HCT116 (cell line): Measurements from ENCODE around the gene ADNP. TPM values are rescaled to one million over a fixed set of nuclear protein-coding genes. Genes with fewer than 3 reads are reported as not detected.

Experiments used
- ATAC-seq: fragments of 200-7000 bp; cut with Tn5 transposase; 2 replicates; pipeline ENCODE4 v1.9.1; 2020; ENCODE audit warnings: mild to moderate bottlenecking, moderate library complexity
- BruUV-seq: library from RNA; stranded (reverse); fragments of 400-500 nt; replicated peaks from 2 replicates; lab custom pipeline; 2021; lab: Mats Ljungman, UMichigan
- CTCF ChIA-PET: fragments of 300-600 bp; sonication (Branson Sonifier 250); formaldehyde crosslinking; loops from one replicate; lab custom pipeline; 2021; ENCODE audit warnings: antibody characterized with exemption; lab: Charles Lee
- POLR2A ChIA-PET: fragments of 300-600, 350-600 bp; sonication (Branson Sonifier 250); formaldehyde crosslinking; loops from one replicate; lab custom pipeline; 2021; ENCODE audit warnings: antibody characterized with exemption; lab: Charles Lee
- RAD21 ChIA-PET, 2 experiments: fragments of 300-600 bp; sonication (Branson Sonifier 250); formaldehyde crosslinking; loops; one replicate each; lab custom pipeline; 2023; ENCODE audit warnings: low total read pairs in 2 of 2; ENCODE audit not compliant: uncharacterized antibody in 2 of 2, unreplicated experiment in 2 of 2, low non-redundant PET in 1 of 2; lab: Charles Lee
- DNase-seq: peaks from one replicate; pipeline ENCODE4 v3.0.0-alpha.2; 2010; ENCODE audit warnings: low read depth, low spot score
- H2AFZ ChIP-seq: fragments of 200-600 bp; shearing (Covaris generic), sonication (generic); 2 replicates; pipeline ENCODE4 v1.6.1; 2017; ENCODE audit warnings: low read depth, mixed run types, mixed read lengths, antibody characterized with exemption, low read length; ENCODE audit not compliant: poor library complexity, severe bottlenecking
- H3K27ac ChIP-seq: 2 replicates; pipeline ENCODE4 v1.5.1; 2012; ENCODE audit warnings: low read depth, low read length
- H3K27me3 ChIP-seq: fragments of 200-600 bp; sonication (generic); 2 replicates; pipeline ENCODE4 v1.6.1; 2016; ENCODE audit warnings: mixed run types, low read length, mixed read lengths; ENCODE audit not compliant: insufficient read depth
- H3K36me3 ChIP-seq, 2 experiments: fragments of 200-500 bp in 1 of 2; fragments of 200-600 bp in 1 of 2; sonication (Bioruptor generic) in 1 of 2; sonication (generic) in 1 of 2; 2 replicates each; pipeline versions ENCODE4 v1.5.1 to v1.6.1; 2014 to 2016; ENCODE audit warnings: low read length in 2 of 2, inconsistent platforms in 1 of 2, mixed read lengths in 1 of 2, mixed run types in 1 of 2; ENCODE audit not compliant: insufficient read depth in 2 of 2, control insufficient read depth in 1 of 2
- H3K4me1 ChIP-seq, 2 experiments: fragments of 200-600 bp in 1 of 2; sonication (generic) in 1 of 2; 2 replicates each; pipeline versions ENCODE4 v1.5.1 to v1.6.1; 2012 to 2017; ENCODE audit warnings: low read length in 2 of 2, inconsistent platforms in 1 of 2, mild to moderate bottlenecking in 1 of 2, mixed read lengths in 1 of 2, mixed run types in 1 of 2, moderate library complexity in 1 of 2; ENCODE audit not compliant: insufficient read depth in 2 of 2, control insufficient read depth in 1 of 2
- H3K4me2 ChIP-seq: fragments of 200-600 bp; sonication (generic); 2 replicates; pipeline ENCODE4 v1.6.1; 2017; ENCODE audit warnings: mixed run types, low read length, mixed read lengths
- H3K4me3 ChIP-seq, 2 experiments: fragments of 200-600 bp in 1 of 2; sonication (generic) in 1 of 2; replicated peaks in 1 of 2; 2 replicates each; pipeline ENCODE4 v1.5.1; 2011 to 2016; ENCODE audit warnings: low read length in 2 of 2, control low read depth in 1 of 2, low read depth in 1 of 2, mild to moderate bottlenecking in 1 of 2, mixed read lengths in 1 of 2, mixed run types in 1 of 2
- H3K79me2 ChIP-seq: fragments of 200-600 bp; sonication (generic); 2 replicates; pipeline ENCODE4 v1.6.1; 2017; ENCODE audit warnings: mild to moderate bottlenecking, mixed run types, low read length, moderate library complexity, mixed read lengths; ENCODE audit not compliant: insufficient read depth
- H3K9ac ChIP-seq: fragments of 200-600 bp; sonication (generic); 2 replicates; pipeline ENCODE4 v1.6.1; 2016; ENCODE audit warnings: low read length, mixed read lengths
- H3K9me2 ChIP-seq: fragments of 200-600 bp; sonication (generic), shearing (Covaris generic); 2 replicates; pipeline ENCODE4 v1.6.1; 2017; ENCODE audit warnings: mixed run types, mild to moderate bottlenecking, moderate library complexity; ENCODE audit not compliant: insufficient read depth
- H3K9me3 ChIP-seq, 2 experiments: fragments of 200-500 bp in 1 of 2; fragments of 200-600 bp in 1 of 2; sonication (Bioruptor generic) in 1 of 2; sonication (generic) in 1 of 2; 2 replicates each; pipeline ENCODE4 v1.6.1; 2014 to 2017; ENCODE audit warnings: low read length in 2 of 2, mixed read lengths in 2 of 2, inconsistent platforms in 1 of 2, low read depth in 1 of 2, mild to moderate bottlenecking in 1 of 2, mixed run types in 1 of 2, moderate library complexity in 1 of 2; ENCODE audit not compliant: control insufficient read depth in 1 of 2, insufficient read depth in 1 of 2
- H4K20me1 ChIP-seq: fragments of 200-600 bp; sonication (generic), shearing (Covaris generic); 2 replicates; pipeline ENCODE4 v1.6.1; 2017; ENCODE audit warnings: mixed run types, mild to moderate bottlenecking, moderate library complexity; ENCODE audit not compliant: insufficient read depth
- CEBPB ChIP-seq: IDR thresholded peaks from 2 replicates; pipeline ENCODE4 v1.6.1; 2012; ENCODE audit warnings: low read depth
- CTCF ChIP-seq, 3 experiments: fragments of 200-600 bp in 1 of 3; sonication (generic) in 1 of 3; IDR thresholded peaks in 2 of 3; conservative IDR thresholded peaks in 1 of 3; 2 replicates each; pipeline ENCODE4 v1.5.1; 2012 to 2017; ENCODE audit warnings: low read depth in 2 of 3, low read length in 2 of 3, antibody characterized with exemption in 1 of 3, borderline replicate concordance in 1 of 3, control low read depth in 1 of 3, mild to moderate bottlenecking in 1 of 3, mixed read lengths in 1 of 3, mixed run types in 1 of 3, moderate library complexity in 1 of 3; ENCODE audit not compliant: insufficient read depth in 1 of 3
- EZH2 ChIP-seq: fragments of 200-600 bp; sonication (generic); IDR thresholded peaks from 2 replicates; pipeline ENCODE4 v1.6.1; 2017; ENCODE audit warnings: antibody characterized with exemption, mixed run types
- JUND ChIP-seq: IDR thresholded peaks from 2 replicates; pipeline ENCODE4 v1.6.1; 2012
- MAX ChIP-seq: IDR thresholded peaks from 2 replicates; pipeline ENCODE4 v1.6.1; 2012
- POLR2A ChIP-seq: IDR thresholded peaks from 2 replicates; pipeline ENCODE4 v1.7.0; 2011; ENCODE audit warnings: borderline replicate concordance; ENCODE audit not compliant: insufficient read depth, insufficient read length; ENCODE audit errors: extremely low read depth
- POLR2AphosphoS5 ChIP-seq: IDR thresholded peaks from 2 replicates; pipeline ENCODE4 v1.6.1; 2011; ENCODE audit warnings: mild to moderate bottlenecking, low read depth, low read length, moderate library complexity
- RAD21 ChIP-seq: IDR thresholded peaks from 2 replicates; pipeline ENCODE4 v1.6.1; 2012; ENCODE audit warnings: low read depth, mild to moderate bottlenecking
- SIN3A ChIP-seq: IDR thresholded peaks from 2 replicates; pipeline ENCODE4 v1.6.1; 2012; ENCODE audit warnings: low read depth
- SP1 ChIP-seq: IDR thresholded peaks from 2 replicates; pipeline ENCODE4 v1.6.1; 2012; ENCODE audit warnings: low read depth
- SRF ChIP-seq: IDR thresholded peaks from 2 replicates; pipeline ENCODE4 v1.6.1; 2012; ENCODE audit warnings: low read depth
- TCF7L2 ChIP-seq: IDR thresholded peaks from 2 replicates; pipeline ENCODE4 v1.7.0; 2011; ENCODE audit warnings: borderline replicate concordance, inconsistent platforms; ENCODE audit not compliant: insufficient read depth, insufficient read length; ENCODE audit errors: extremely low read depth
- YY1 ChIP-seq: IDR thresholded peaks from 2 replicates; pipeline ENCODE4 v1.6.1; 2011; ENCODE audit warnings: low read length, low read depth, moderate library complexity, mild to moderate bottlenecking; ENCODE audit not compliant: insufficient replicate concordance; ENCODE audit errors: extremely low read depth
- ZBTB33 ChIP-seq: IDR thresholded peaks from 2 replicates; pipeline ENCODE4 v1.6.1; 2011; ENCODE audit warnings: mild to moderate bottlenecking, low read length, moderate library complexity; ENCODE audit not compliant: insufficient replicate concordance; ENCODE audit errors: extremely low read depth
- intact Hi-C: fragments of 100-400 bp; cut with micrococcal nuclease; formaldehyde crosslinking; loops from 2 replicates; pipeline ENCODE4 v1.10.0; 2022
- total RNA-seq: library from RNA; stranded (reverse); gene quantifications from one replicate; pipeline ENCODE4 v1.2.1, GENCODE V29; 2021; ENCODE audit not compliant: unreplicated experiment

The ADNP gene
- total RNA-seq, 1 experiment from 2014 or later = 85.9 TPM

GRCh38 chr20:50957798-50958614 lies 26.8 kb upstream of the ADNP start, which contains the start of gene DPM1:
DPM1 (minus strand) TSS chr20:50958532; CDS start chr20:50958523, 9 bp downstream.
- Histone ChIP-seq H3K79me2 (peaks cover 85% of the 10 kb centered on the region), H3K27ac (peak within 1 kb of the TSS; percentile 66), H3K4me3 (peak within 1 kb of the TSS; percentile 60 to 77), H4K20me1 (peaks cover 28% of the 10 kb centered on the region; the same call in 1 of the 2 replicates), H3K27me3 (no peaks in the 10 kb centered on the region), H3K36me3 (peaks cover 7 to 23% of the 10 kb centered on the region in 2 experiments; a peak in 3 of 4 replicates), H3K9ac (peak within 1 kb of the TSS; percentile 96), H3K4me2 (peak within 1 kb of the TSS; percentile 82), H3K9me2 (no peaks in the 10 kb centered on the region), H2AFZ (peak within 1 kb of the TSS; percentile 80), H3K4me1 (peaks cover 14 to 19% of the 10 kb centered on the region in 2 experiments), H3K9me3 (no peaks in the 10 kb centered on the region)
- ChIA-PET CTCF (interaction anchor here (1.0 to 1.9 kb wide), 5 partner anchors 24 to 163 kb away, joined by 3 to 7 read pairs (median 5); partner anchors contain the start of gene BCAS4), RAD21 (no interaction called here), POLR2A (interaction anchor here (0.8 to 2.3 kb wide), 7 partner anchors 8 to 163 kb away, joined by 3 to 9 read pairs (median 4); partner anchors contain the start of genes ADNP and BCAS4)
- ATAC-seq (peak; percentile 85), DNase-seq (no peak)
- TF ChIP-seq POLR2A = peak; percentile 82
- no peak for TF ChIP-seq CEBPB
- peak; percentile 16 for TF ChIP-seq TCF7L2
- TF ChIP-seq SIN3A = peak; percentile 68
- TF ChIP-seq POLR2AphosphoS5 = peak; percentile 95
- peak; percentile 85 for TF ChIP-seq YY1
- no TSS peak for BruUV-seq
- intact Hi-C loops = no loop called here

GRCh38 chr20:50957276-50957675 lies 26.0 kb upstream of the ADNP start:
- intact Hi-C loops = no loop called here
- DNase-seq (no peak), ATAC-seq (no peak)
- peak overlapping the region; percentile 60 to 77 for H3K4me3 ChIP-seq
- H4K20me1 ChIP-seq = peaks cover 30% of the 10 kb centered on the region; the same call in 1 of the 2 replicates
- peak overlapping the region; percentile 96 for H3K9ac ChIP-seq
- H3K27ac ChIP-seq = no peak overlapping the region
- POLR2A ChIA-PET = interaction anchor here (1.7 to 2.3 kb wide), 3 partner anchors 26 to 163 kb away, joined by 4 to 9 read pairs (median 7); partner anchors contain the start of genes ADNP and BCAS4
- no peaks in the 10 kb centered on the region for H3K9me2 ChIP-seq
- peaks cover 14 to 19% of the 10 kb centered on the region in 2 experiments for H3K4me1 ChIP-seq
- H3K27me3 ChIP-seq = no peaks in the 10 kb centered on the region
- peaks cover 8 to 28% of the 10 kb centered on the region in 2 experiments; a peak in 3 of 4 replicates for H3K36me3 ChIP-seq
- no peak overlapping the region for H2AFZ ChIP-seq
- peak overlapping the region; percentile 82 for H3K4me2 ChIP-seq
- peaks cover 92% of the 10 kb centered on the region for H3K79me2 ChIP-seq
- CTCF ChIA-PET = interaction anchor here (1.9 kb wide), 1 partner anchor 30 kb away, joined by 6 read pairs; no protein-coding TSS in a partner anchor
- no TSS peak for BruUV-seq
- H3K9me3 ChIP-seq = no peaks in the 10 kb centered on the region
- RAD21 ChIA-PET = no interaction called here
- TF ChIP-seq CTCF (IDR thresholded peaks at IDR 0.05 in 2 of 3, conservative IDR thresholded peaks at IDR 0.05 in 1 of 3; ENCODE audit: borderline replicate concordance in 1 of 3, insufficient read depth in 1 of 3, low read depth in 2 of 3, low read length in 2 of 3) = no peak
- TF ChIP-seq SIN3A = no peak
- TF ChIP-seq SP1 = no peak
- no peak for TF ChIP-seq ZBTB33
- TF ChIP-seq SRF = no peak
- no peak for TF ChIP-seq RAD21
- TF ChIP-seq MAX = no peak
- no peak for TF ChIP-seq EZH2
- no peak for TF ChIP-seq JUND
- no peak for TF ChIP-seq YY1
